GM12873 (cell line): ENCODE data around the gene TRAF2.

Experiments
- CTCF ChIP-seq: IDR thresholded peaks from 2 replicates; pipeline ENCODE4 v1.5.1; 2012; ENCODE audit warnings: low read depth, mild to moderate bottlenecking, moderate library complexity, low read length, control low read depth; ENCODE audit not compliant: insufficient read depth; ENCODE audit errors: missing control alignments

TRAF2 gene

GRCh38 chr9:136950656-136951276 lies 64.5 kb downstream of the TRAF2 start:
- TF ChIP-seq CTCF = no peak

- TF ChIP-seq CTCF = no peak
Observed at GRCh38 chr9:136951541-136952320, 65.4 kb downstream of the TRAF2 start, which contains the start of gene LCN12. Gene LCN12 (plus strand): TSS chr9:136952273. CDS start chr9:136952328, 55 bp downstream.

- TF ChIP-seq CTCF = no peak
Observed at GRCh38 chr9:136952321-136952850, 66.1 kb downstream of the TRAF2 start.

- no peak for TF ChIP-seq CTCF
Observed at GRCh38 chr9:136952876-136953770, 66.8 kb downstream of the TRAF2 start.

- no peak for TF ChIP-seq CTCF
Observed at GRCh38 chr9:136953771-136954269, 67.5 kb downstream of the TRAF2 start.

- TF ChIP-seq CTCF = no peak
Observed at GRCh38 chr9:136954270-136955083, 68.2 kb downstream of the TRAF2 start.
